Loucy (cell line): ENCODE measurements around the gene RPS28.

ENCODE experiments used
- CTCF ChIP-seq: fragments of 200-600 bp; sonication (generic); conservative IDR thresholded peaks from 2 replicates; pipeline ENCODE4 v1.5.1; 2014; ENCODE audit warnings: mild to moderate bottlenecking, antibody characterized with exemption, low read length
- EZH2phosphoT487 ChIP-seq: fragments of 200-600 bp; IDR thresholded peaks from 2 replicates; pipeline ENCODE4 v1.6.1; 2018; ENCODE audit warnings: antibody characterized with exemption, mild to moderate bottlenecking, moderate library complexity, borderline replicate concordance

DNA sequence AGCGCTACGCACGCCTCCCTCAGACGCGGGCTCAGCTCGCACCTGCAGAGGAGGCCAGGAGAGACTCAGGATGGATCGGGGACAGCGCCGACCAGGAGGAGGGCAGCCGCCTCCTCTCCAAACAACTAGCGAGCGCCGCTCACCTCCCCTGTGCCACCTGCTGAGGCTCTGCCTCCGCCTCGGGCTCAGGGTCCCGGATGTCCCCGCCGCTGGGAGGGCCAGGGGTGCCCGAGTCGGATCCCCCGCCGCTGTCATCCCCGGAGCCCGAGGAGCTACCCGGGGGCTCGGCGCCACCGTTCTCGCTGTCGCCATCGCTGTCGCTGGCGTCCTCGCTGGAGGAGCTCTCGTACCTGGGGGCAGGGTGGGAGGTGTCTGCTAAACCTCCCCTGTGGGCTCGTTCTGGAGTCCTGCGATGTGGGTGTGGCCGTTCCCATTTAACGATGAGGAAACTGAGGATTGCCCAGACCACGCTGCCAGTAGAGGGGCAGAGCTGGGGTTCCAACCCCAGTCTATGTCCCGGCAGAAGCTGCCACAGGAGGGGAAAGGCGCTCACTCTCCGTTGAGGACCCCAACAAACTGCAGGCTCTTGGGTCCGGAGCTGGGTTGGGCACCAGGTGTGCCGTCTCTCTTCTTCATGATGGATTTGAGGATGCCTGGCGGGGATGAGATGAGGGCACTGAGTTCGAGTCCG, 12.6 kb downstream of the RPS28 start:
- TF ChIP-seq CTCF = no peak
- no peak for TF ChIP-seq EZH2phosphoT487
